OCI-LY3 (cell line): Measurements from ENCODE around the gene GFPT1.

Experiments
- H2AFZ ChIP-seq: fragments of 200-600, 300-600 bp; shearing (Covaris generic); 2 replicates; pipeline ENCODE4 v1.6.0; 2014; ENCODE audit warnings: antibody characterized with exemption, low read depth, low read length
- H3K27ac ChIP-seq: fragments of 200-600, 300-600 bp; sonication (generic); 2 replicates; pipeline ENCODE4 v1.5.1; 2014; ENCODE audit warnings: mild to moderate bottlenecking, low read length, moderate library complexity, mixed read lengths
- H3K27me3 ChIP-seq: fragments of 200-600, 300-600 bp; sonication (generic); 2 replicates; pipeline ENCODE4 v1.6.1; 2014; ENCODE audit warnings: low read depth, low read length, mixed read lengths
- H3K36me3 ChIP-seq: fragments of 200-600, 300-600 bp; sonication (generic); replicated peaks from 2 replicates; pipeline ENCODE3; 2014; ENCODE audit warnings: low read depth, low read length, mixed read lengths
- H3K4me1 ChIP-seq: fragments of 300-600, 200-600 bp; sonication (generic); 2 replicates; pipeline ENCODE4 v1.6.1; 2014; ENCODE audit warnings: low read length, mixed read lengths
- H3K4me2 ChIP-seq: fragments of 200-600, 300-600 bp; sonication (generic); 2 replicates; pipeline ENCODE4 v1.6.1; 2014; ENCODE audit warnings: low read length, mixed read lengths
- H3K4me3 ChIP-seq: fragments of 300-600, 200-600 bp; sonication (generic); 2 replicates; pipeline ENCODE4 v1.5.1; 2014; ENCODE audit warnings: antibody characterized with exemption, mild to moderate bottlenecking, low read length, moderate library complexity
- H3K79me2 ChIP-seq: fragments of 300-600, 200-600 bp; shearing (Covaris generic); 2 replicates; pipeline ENCODE4 v1.6.1; 2014; ENCODE audit warnings: mild to moderate bottlenecking, low read length, mixed read lengths
- H3K9ac ChIP-seq: fragments of 300-600, 200-600 bp; shearing (Covaris generic); 2 replicates; pipeline ENCODE4 v1.6.0; 2014; ENCODE audit warnings: mild to moderate bottlenecking, low read length, moderate library complexity
- H3K9me3 ChIP-seq: fragments of 200-600, 300-600 bp; shearing (Covaris generic); 2 replicates; pipeline ENCODE4 v1.6.1; 2014; ENCODE audit warnings: low read length, mixed read lengths; ENCODE audit not compliant: insufficient read depth
- H4K20me1 ChIP-seq: fragments of 200-600, 300-600 bp; sonication (generic); 2 replicates; pipeline ENCODE4 v1.6.1; 2016; ENCODE audit warnings: low read length, mixed read lengths; ENCODE audit not compliant: insufficient read depth
- CTCF ChIP-seq: fragments of 200-600, 300-600 bp; sonication (generic); IDR thresholded peaks from 2 replicates; pipeline ENCODE4 v1.5.1; 2014; ENCODE audit warnings: antibody characterized with exemption, low read length, low read depth
- EZH2phosphoT487 ChIP-seq: fragments of 200-600 bp; shearing (Covaris generic); IDR thresholded peaks from 2 replicates; pipeline ENCODE4 v1.6.1; 2018; ENCODE audit warnings: antibody characterized with exemption, mixed run types, low read depth

GFPT1 gene

DNA sequence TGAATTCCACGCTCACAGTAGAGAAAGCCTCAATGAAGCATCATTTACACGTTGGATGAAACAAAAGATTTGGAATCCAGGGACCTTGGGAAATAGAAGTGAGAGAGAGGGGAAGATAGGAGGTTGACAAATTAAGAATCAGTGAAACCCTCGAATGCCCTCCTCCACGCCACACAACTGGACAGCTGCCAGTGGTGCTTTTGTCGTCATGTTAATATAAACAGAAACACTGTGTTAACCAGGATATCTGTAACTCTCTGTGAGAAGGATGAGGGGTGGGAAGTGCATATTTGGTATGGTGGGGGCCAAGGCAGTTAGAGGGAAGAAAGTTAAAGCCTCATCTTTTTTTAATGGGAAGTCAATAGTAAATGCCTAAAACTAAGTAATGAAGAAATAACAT, 108.7 kb downstream of the GFPT1 start:
- H3K27ac ChIP-seq = no peak overlapping the region
- TF ChIP-seq EZH2phosphoT487 = no peak
- no peak for TF ChIP-seq CTCF
- H3K9me3 ChIP-seq = no peaks in the 10 kb centered on the region
- peaks cover 17% of the 10 kb centered on the region; the same call in 1 of the 2 replicates for H3K27me3 ChIP-seq
- H3K79me2 ChIP-seq = no peaks in the 10 kb centered on the region
- no peak overlapping the region for H3K4me2 ChIP-seq
- H3K9ac ChIP-seq = no peak overlapping the region
- H4K20me1 ChIP-seq = no peaks in the 10 kb centered on the region
- H3K4me3 ChIP-seq = no peak overlapping the region
- H2AFZ ChIP-seq = no peak overlapping the region
- H3K36me3 ChIP-seq = no peaks in the 10 kb centered on the region
- H3K4me1 ChIP-seq = no peaks in the 10 kb centered on the region

DNA sequence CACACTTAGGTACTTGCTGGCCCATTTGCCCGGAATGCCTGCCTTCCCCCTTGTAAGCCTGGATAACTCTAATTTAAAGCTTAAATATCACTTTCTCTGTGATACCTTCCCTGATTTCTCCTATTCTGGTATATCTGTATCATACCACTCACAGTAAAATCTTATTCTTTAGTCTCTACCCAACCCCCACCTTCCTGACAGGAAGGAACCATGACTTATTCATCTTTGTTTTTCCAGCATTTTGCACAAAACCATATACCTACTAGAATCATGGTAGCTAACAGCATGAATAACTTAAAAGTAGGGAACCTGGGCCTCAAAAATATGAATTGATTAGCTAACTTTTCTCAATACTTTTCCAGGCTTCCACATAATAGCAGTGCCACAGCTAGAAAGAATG, 111.5 kb downstream of the GFPT1 start:
- Histone ChIP-seq H3K4me3 (no peak overlapping the region), H4K20me1 (no peaks in the 10 kb centered on the region), H3K27ac (no peak overlapping the region), H3K4me2 (no peak overlapping the region), H3K79me2 (no peaks in the 10 kb centered on the region), H3K4me1 (no peaks in the 10 kb centered on the region), H3K36me3 (no peaks in the 10 kb centered on the region), H3K9me3 (no peaks in the 10 kb centered on the region), H3K9ac (no peak overlapping the region), H3K27me3 (peaks cover 38% of the 10 kb centered on the region), H2AFZ (no peak overlapping the region)
- TF ChIP-seq CTCF = no peak
- TF ChIP-seq EZH2phosphoT487 = no peak

GRCh38 chr2:69272803-69273471, 114.1 kb downstream of the GFPT1 start:
- no peak for TF ChIP-seq CTCF
- TF ChIP-seq EZH2phosphoT487 = no peak
- H3K9me3 ChIP-seq = no peaks in the 10 kb centered on the region
- no peak overlapping the region for H2AFZ ChIP-seq
- no peak overlapping the region for H3K27ac ChIP-seq
- no peaks in the 10 kb centered on the region for H3K79me2 ChIP-seq
- H3K4me3 ChIP-seq = no peak overlapping the region
- H3K4me2 ChIP-seq = no peak overlapping the region
- no peaks in the 10 kb centered on the region for H3K4me1 ChIP-seq
- H3K36me3 ChIP-seq = no peaks in the 10 kb centered on the region
- H3K27me3 ChIP-seq = peaks cover 42% of the 10 kb centered on the region
- no peaks in the 10 kb centered on the region for H4K20me1 ChIP-seq
- H3K9ac ChIP-seq = no peak overlapping the region

- Histone ChIP-seq H3K4me2 (no peak overlapping the region), H3K27ac (no peak overlapping the region), H3K36me3 (no peaks in the 10 kb centered on the region), H3K4me3 (no peak overlapping the region), H3K27me3 (peaks cover 42% of the 10 kb centered on the region), H2AFZ (no peak overlapping the region), H3K4me1 (no peaks in the 10 kb centered on the region), H4K20me1 (no peaks in the 10 kb centered on the region), H3K79me2 (no peaks in the 10 kb centered on the region), H3K9me3 (no peaks in the 10 kb centered on the region), H3K9ac (no peak overlapping the region)
- no peak for TF ChIP-seq CTCF
- TF ChIP-seq EZH2phosphoT487 = no peak
Measured at GRCh38 chr2:69271831-69272257, 115.2 kb downstream of the GFPT1 start.
